HCT116 (cell line): ENCODE data around the gene NCOA5. TPM values are rescaled to one million over a fixed set of nuclear protein-coding genes. Genes with fewer than 3 reads are reported as not detected.

Experiments
- ATAC-seq: fragments of 200-7000 bp; cut with Tn5 transposase; 2 replicates; pipeline ENCODE4 v1.9.1; 2020; ENCODE audit warnings: mild to moderate bottlenecking, moderate library complexity
- BruUV-seq: library from RNA; stranded (reverse); fragments of 400-500 nt; replicated peaks from 2 replicates; lab custom pipeline; 2021; lab: Mats Ljungman, UMichigan
- CTCF ChIA-PET: fragments of 300-600 bp; sonication (Branson Sonifier 250); formaldehyde crosslinking; loops from one replicate; lab custom pipeline; 2021; ENCODE audit warnings: antibody characterized with exemption; lab: Charles Lee
- POLR2A ChIA-PET: fragments of 300-600, 350-600 bp; sonication (Branson Sonifier 250); formaldehyde crosslinking; loops from one replicate; lab custom pipeline; 2021; ENCODE audit warnings: antibody characterized with exemption; lab: Charles Lee
- RAD21 ChIA-PET, 2 experiments: fragments of 300-600 bp; sonication (Branson Sonifier 250); formaldehyde crosslinking; loops; one replicate each; lab custom pipeline; 2023; ENCODE audit warnings: low total read pairs in 2 of 2; ENCODE audit not compliant: uncharacterized antibody in 2 of 2, unreplicated experiment in 2 of 2, low non-redundant PET in 1 of 2; lab: Charles Lee
- DNase-seq: peaks from one replicate; pipeline ENCODE4 v3.0.0-alpha.2; 2010; ENCODE audit warnings: low read depth, low spot score
- H2AFZ ChIP-seq: fragments of 200-600 bp; shearing (Covaris generic), sonication (generic); 2 replicates; pipeline ENCODE4 v1.6.1; 2017; ENCODE audit warnings: low read depth, mixed run types, mixed read lengths, antibody characterized with exemption, low read length; ENCODE audit not compliant: poor library complexity, severe bottlenecking
- H3K27ac ChIP-seq: 2 replicates; pipeline ENCODE4 v1.5.1; 2012; ENCODE audit warnings: low read depth, low read length
- H3K27me3 ChIP-seq: fragments of 200-600 bp; sonication (generic); 2 replicates; pipeline ENCODE4 v1.6.1; 2016; ENCODE audit warnings: mixed run types, low read length, mixed read lengths; ENCODE audit not compliant: insufficient read depth
- H3K36me3 ChIP-seq, 2 experiments: fragments of 200-500 bp in 1 of 2; fragments of 200-600 bp in 1 of 2; sonication (Bioruptor generic) in 1 of 2; sonication (generic) in 1 of 2; 2 replicates each; pipeline versions ENCODE4 v1.5.1 to v1.6.1; 2014 to 2016; ENCODE audit warnings: low read length in 2 of 2, inconsistent platforms in 1 of 2, mixed read lengths in 1 of 2, mixed run types in 1 of 2; ENCODE audit not compliant: insufficient read depth in 2 of 2, control insufficient read depth in 1 of 2
- H3K4me1 ChIP-seq, 2 experiments: fragments of 200-600 bp in 1 of 2; sonication (generic) in 1 of 2; 2 replicates each; pipeline versions ENCODE4 v1.5.1 to v1.6.1; 2012 to 2017; ENCODE audit warnings: low read length in 2 of 2, inconsistent platforms in 1 of 2, mild to moderate bottlenecking in 1 of 2, mixed read lengths in 1 of 2, mixed run types in 1 of 2, moderate library complexity in 1 of 2; ENCODE audit not compliant: insufficient read depth in 2 of 2, control insufficient read depth in 1 of 2
- H3K4me2 ChIP-seq: fragments of 200-600 bp; sonication (generic); 2 replicates; pipeline ENCODE4 v1.6.1; 2017; ENCODE audit warnings: mixed run types, low read length, mixed read lengths
- H3K4me3 ChIP-seq, 2 experiments: fragments of 200-600 bp in 1 of 2; sonication (generic) in 1 of 2; replicated peaks in 1 of 2; 2 replicates each; pipeline ENCODE4 v1.5.1; 2011 to 2016; ENCODE audit warnings: low read length in 2 of 2, control low read depth in 1 of 2, low read depth in 1 of 2, mild to moderate bottlenecking in 1 of 2, mixed read lengths in 1 of 2, mixed run types in 1 of 2
- H3K79me2 ChIP-seq: fragments of 200-600 bp; sonication (generic); 2 replicates; pipeline ENCODE4 v1.6.1; 2017; ENCODE audit warnings: mild to moderate bottlenecking, mixed run types, low read length, moderate library complexity, mixed read lengths; ENCODE audit not compliant: insufficient read depth
- H3K9ac ChIP-seq: fragments of 200-600 bp; sonication (generic); 2 replicates; pipeline ENCODE4 v1.6.1; 2016; ENCODE audit warnings: low read length, mixed read lengths
- H3K9me2 ChIP-seq: fragments of 200-600 bp; sonication (generic), shearing (Covaris generic); 2 replicates; pipeline ENCODE4 v1.6.1; 2017; ENCODE audit warnings: mixed run types, mild to moderate bottlenecking, moderate library complexity; ENCODE audit not compliant: insufficient read depth
- H3K9me3 ChIP-seq, 2 experiments: fragments of 200-500 bp in 1 of 2; fragments of 200-600 bp in 1 of 2; sonication (Bioruptor generic) in 1 of 2; sonication (generic) in 1 of 2; 2 replicates each; pipeline ENCODE4 v1.6.1; 2014 to 2017; ENCODE audit warnings: low read length in 2 of 2, mixed read lengths in 2 of 2, inconsistent platforms in 1 of 2, low read depth in 1 of 2, mild to moderate bottlenecking in 1 of 2, mixed run types in 1 of 2, moderate library complexity in 1 of 2; ENCODE audit not compliant: control insufficient read depth in 1 of 2, insufficient read depth in 1 of 2
- H4K20me1 ChIP-seq: fragments of 200-600 bp; sonication (generic), shearing (Covaris generic); 2 replicates; pipeline ENCODE4 v1.6.1; 2017; ENCODE audit warnings: mixed run types, mild to moderate bottlenecking, moderate library complexity; ENCODE audit not compliant: insufficient read depth
- CBX3 ChIP-seq: IDR thresholded peaks from 2 replicates; pipeline ENCODE4 v1.6.1; 2012; ENCODE audit warnings: low read depth
- CEBPB ChIP-seq: IDR thresholded peaks from 2 replicates; pipeline ENCODE4 v1.6.1; 2012; ENCODE audit warnings: low read depth
- EGR1 ChIP-seq: IDR thresholded peaks from 2 replicates; pipeline ENCODE4 v1.6.1; 2012; ENCODE audit warnings: low read depth
- ELF1 ChIP-seq: IDR thresholded peaks from 2 replicates; pipeline ENCODE4 v1.6.1; 2012; ENCODE audit warnings: low read depth, borderline replicate concordance
- EZH2phosphoT487 ChIP-seq: fragments of 200-600 bp; IDR thresholded peaks from 2 replicates; pipeline ENCODE4 v1.6.1; 2018; ENCODE audit warnings: antibody characterized with exemption, borderline replicate concordance
- JUND ChIP-seq: IDR thresholded peaks from 2 replicates; pipeline ENCODE4 v1.6.1; 2012
- POLR2A ChIP-seq: IDR thresholded peaks from 2 replicates; pipeline ENCODE4 v1.7.0; 2011; ENCODE audit warnings: borderline replicate concordance; ENCODE audit not compliant: insufficient read depth, insufficient read length; ENCODE audit errors: extremely low read depth
- RAD21 ChIP-seq: IDR thresholded peaks from 2 replicates; pipeline ENCODE4 v1.6.1; 2012; ENCODE audit warnings: low read depth, mild to moderate bottlenecking
- SIN3A ChIP-seq: IDR thresholded peaks from 2 replicates; pipeline ENCODE4 v1.6.1; 2012; ENCODE audit warnings: low read depth
- SP1 ChIP-seq: IDR thresholded peaks from 2 replicates; pipeline ENCODE4 v1.6.1; 2012; ENCODE audit warnings: low read depth
- TCF7L2 ChIP-seq: IDR thresholded peaks from 2 replicates; pipeline ENCODE4 v1.7.0; 2011; ENCODE audit warnings: borderline replicate concordance, inconsistent platforms; ENCODE audit not compliant: insufficient read depth, insufficient read length; ENCODE audit errors: extremely low read depth
- YY1 ChIP-seq: IDR thresholded peaks from 2 replicates; pipeline ENCODE4 v1.6.1; 2011; ENCODE audit warnings: low read length, low read depth, moderate library complexity, mild to moderate bottlenecking; ENCODE audit not compliant: insufficient replicate concordance; ENCODE audit errors: extremely low read depth
- ZFX ChIP-seq: fragments of 450-650 bp; IDR thresholded peaks from 2 replicates; pipeline ENCODE4 v1.6.1; 2017
- ZNF274 ChIP-seq: fragments of 200-500 bp; sonication (Bioruptor generic); IDR thresholded peaks from 2 replicates; pipeline ENCODE4 v1.6.1; 2014; ENCODE audit warnings: mild to moderate bottlenecking, low read depth, low read length, inconsistent platforms
- intact Hi-C: fragments of 100-400 bp; cut with micrococcal nuclease; formaldehyde crosslinking; loops from 2 replicates; pipeline ENCODE4 v1.10.0; 2022
- total RNA-seq: library from RNA; stranded (reverse); gene quantifications from one replicate; pipeline ENCODE4 v1.2.1, GENCODE V29; 2021; ENCODE audit not compliant: unreplicated experiment
- TF ChIP-seq, protein P1 (sequence below): IDR thresholded peaks from 2 replicates; pipeline ENCODE4 v1.6.1; 2012
- TF ChIP-seq, protein P2 (sequence below): IDR thresholded peaks from 2 replicates; pipeline ENCODE4 v1.6.1; 2012

NCOA5 gene
- total RNA-seq, 1 experiment from 2014 or later, result 31.6 TPM

DNA sequence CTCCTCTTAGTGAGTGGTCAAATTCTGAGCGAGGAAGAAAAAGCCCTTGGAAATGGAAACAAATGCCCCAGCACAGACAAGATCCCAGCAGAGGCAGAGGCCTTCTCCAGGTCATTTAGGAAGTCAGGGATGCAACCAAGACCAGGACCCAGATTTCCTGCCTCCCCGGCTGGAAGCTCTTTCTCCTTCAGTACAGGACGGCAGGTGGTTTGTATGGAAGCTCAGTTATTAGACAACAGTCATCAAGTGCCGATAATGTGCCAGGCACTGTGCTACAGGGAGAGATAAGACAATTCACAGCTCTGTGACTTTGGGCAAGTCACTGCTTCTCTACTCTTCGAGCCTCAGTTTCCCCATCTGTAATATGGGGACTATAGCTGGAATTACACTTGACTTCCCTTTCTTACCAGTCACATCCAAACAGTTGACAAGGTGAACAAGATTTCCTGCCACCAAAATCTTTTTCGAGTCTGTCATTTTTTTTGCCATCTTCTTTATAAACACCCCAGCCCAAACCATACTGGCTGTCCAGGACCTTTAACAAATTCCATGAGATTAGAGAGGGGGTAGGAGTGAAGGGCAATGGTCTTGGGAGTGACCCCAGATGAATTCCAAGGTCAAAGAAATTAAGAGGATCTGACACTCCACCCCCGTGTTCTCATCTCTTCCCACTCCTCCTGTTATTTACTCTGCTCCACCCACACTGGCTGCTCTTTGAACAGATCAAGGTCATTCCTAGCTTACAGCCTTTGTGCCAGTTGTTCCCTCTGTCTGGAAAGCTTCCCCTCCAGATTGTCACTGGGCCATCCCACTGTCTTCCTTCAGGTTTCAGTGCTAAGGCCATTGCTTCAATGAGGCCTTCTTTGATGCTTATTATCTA lies 75.0 kb downstream of the NCOA5 start:
- Histone ChIP-seq H4K20me1 (no peaks in the 10 kb centered on the region), H3K9ac (no peak overlapping the region), H3K79me2 (no peaks in the 10 kb centered on the region), H3K27me3 (no peaks in the 10 kb centered on the region), H3K4me3 (peak overlapping the region; percentile 25 to 47), H3K27ac (peak overlapping the region; percentile 59; the same call in 1 of the 2 replicates), H3K36me3 (no peaks in the 10 kb centered on the region), H3K9me2 (no peaks in the 10 kb centered on the region), H3K4me1 (peaks cover 6 to 16% of the 10 kb centered on the region in 2 experiments; a peak in 3 of 4 replicates), H3K4me2 (peak overlapping the region; percentile 79), H3K9me3 (no peaks in the 10 kb centered on the region), H2AFZ (peak overlapping the region; percentile 77)
- intact Hi-C loops, result loop anchor here (2.0 kb wide), 1 partner anchor 160 kb away; no protein-coding TSS in a partner anchor
- BruUV-seq, result no TSS peak
- ATAC-seq (no peak), DNase-seq (no peak)
- POLR2A ChIA-PET, result interaction anchor here (0.6 to 1.2 kb wide), 2 partner anchors 10 to 472 kb away, joined by 3 to 5 read pairs; no protein-coding TSS in a partner anchor
- TF ChIP-seq ELF1, result no peak
- TF ChIP-seq CBX3, result 0 out of 2 replicates have a peak, but pooled peaks have one; percentile 6
- no peak for TF ChIP-seq RAD21
- CTCF ChIA-PET, result interaction anchor here (0.7 to 2.6 kb wide), 13 partner anchors 8 to 424 kb away, joined by 3 to 16 read pairs (median 4); no protein-coding TSS in a partner anchor
- RAD21 ChIA-PET, result interaction anchor here (0.7 to 1.1 kb wide), 2 partner anchors 28 to 70 kb away, joined by 3 read pairs; no protein-coding TSS in a partner anchor

DNA sequence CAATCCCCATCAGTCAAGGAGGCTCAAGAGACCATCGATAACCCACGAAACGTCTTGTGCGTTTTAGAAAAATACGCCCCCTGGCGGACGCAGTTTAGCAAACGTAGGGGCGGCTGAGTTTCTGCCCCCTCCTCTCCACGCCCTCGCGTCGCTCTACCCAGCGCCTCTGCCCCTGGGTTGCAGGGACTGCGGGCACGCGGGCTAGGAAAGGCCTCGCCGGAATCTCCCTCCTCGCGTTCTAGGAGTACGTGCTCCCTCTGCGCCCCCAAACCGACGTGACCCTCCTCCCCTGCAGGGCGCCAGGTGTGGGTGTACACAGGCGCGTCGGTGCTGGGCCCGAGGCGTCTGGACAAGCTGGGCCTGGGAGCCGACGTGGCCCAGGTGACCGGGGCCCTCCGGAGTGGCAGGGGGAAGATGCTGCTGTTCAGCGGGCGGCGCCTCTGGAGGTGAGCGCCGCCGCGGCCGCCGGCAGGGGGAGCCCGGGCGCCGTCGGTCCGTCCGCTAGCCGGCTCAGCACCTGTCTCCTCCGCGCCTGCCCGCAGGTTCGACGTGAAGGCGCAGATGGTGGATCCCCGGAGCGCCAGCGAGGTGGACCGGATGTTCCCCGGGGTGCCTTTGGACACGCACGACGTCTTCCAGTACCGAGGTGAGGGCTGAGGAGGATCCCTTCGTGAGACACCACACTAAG lies 75.8 kb downstream of the NCOA5 start:
- peak overlapping the region; percentile 79 for H3K4me2 ChIP-seq
- no TSS peak for BruUV-seq
- POLR2A ChIA-PET, result interaction anchor here (1.2 kb wide), 1 partner anchor 9 kb away, joined by 5 read pairs; no protein-coding TSS in a partner anchor
- peak overlapping the region; percentile 59; the same call in 1 of the 2 replicates for H3K27ac ChIP-seq
- H3K9me2 ChIP-seq, result no peaks in the 10 kb centered on the region
- CTCF ChIA-PET, result interaction anchor here (0.7 to 2.6 kb wide), 14 partner anchors 9 to 625 kb away, joined by 3 to 16 read pairs (median 4); partner anchors contain the start of gene ELMO2
- H3K27me3 ChIP-seq, result no peaks in the 10 kb centered on the region
- RAD21 ChIA-PET, result interaction anchor here (0.7 to 1.1 kb wide), 2 partner anchors 27 to 71 kb away, joined by 3 read pairs; no protein-coding TSS in a partner anchor
- peaks cover 6 to 16% of the 10 kb centered on the region in 2 experiments; a peak in 3 of 4 replicates for H3K4me1 ChIP-seq
- H2AFZ ChIP-seq, result peak overlapping the region; percentile 77
- ATAC-seq (peak; percentile 92), DNase-seq (peak; percentile 56)
- no peaks in the 10 kb centered on the region for H4K20me1 ChIP-seq
- peak overlapping the region; percentile 36 to 47 for H3K4me3 ChIP-seq
- 0 out of 2 replicates have a peak overlapping the region, but pooled peaks have one; percentile 2 for H3K9ac ChIP-seq
- intact Hi-C loops, result loop anchor here (2.0 kb wide), 1 partner anchor 161 kb away; no protein-coding TSS in a partner anchor
- H3K79me2 ChIP-seq, result no peaks in the 10 kb centered on the region
- H3K36me3 ChIP-seq, result no peaks in the 10 kb centered on the region
- no peaks in the 10 kb centered on the region for H3K9me3 ChIP-seq
- TF ChIP-seq SP1 (no peak), ZFX (peak; percentile 74; the same call in 1 of the 2 replicates), RAD21 (peak; percentile 68), TCF7L2 (no peak), SIN3A (no peak), EGR1 (no peak), ELF1 (no peak), YY1 (no peak), EZH2phosphoT487 (no peak), CEBPB (no peak), ZNF274 (no peak), JUND (no peak), POLR2A (no peak)
- TF ChIP-seq, protein P1, sequence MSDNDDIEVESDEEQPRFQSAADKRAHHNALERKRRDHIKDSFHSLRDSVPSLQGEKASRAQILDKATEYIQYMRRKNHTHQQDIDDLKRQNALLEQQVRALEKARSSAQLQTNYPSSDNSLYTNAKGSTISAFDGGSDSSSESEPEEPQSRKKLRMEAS, result peak; percentile 78
- TF ChIP-seq, protein P2, sequence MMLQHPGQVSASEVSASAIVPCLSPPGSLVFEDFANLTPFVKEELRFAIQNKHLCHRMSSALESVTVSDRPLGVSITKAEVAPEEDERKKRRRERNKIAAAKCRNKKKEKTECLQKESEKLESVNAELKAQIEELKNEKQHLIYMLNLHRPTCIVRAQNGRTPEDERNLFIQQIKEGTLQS, result no peak
